NCI-H2227 (cell line): ENCODE data around the gene ATP11C.
"Not testable (repeated sequence)": the region's sequence is repeated elsewhere in the genome, so short reads cannot be mapped to it uniquely, and the experiment has no call there.

Experiments
- DNase-seq: peaks from one replicate; lab custom pipeline; 2025; ENCODE audit not compliant: unreplicated experiment; lab: John Stamatoyannopoulos, UW

The ATP11C gene

GRCh38 chrX:139736151-139736550 is 196.7 kb downstream of the ATP11C start:
- DNase-seq = no peak

GRCh38 chrX:139734996-139735395 is 197.9 kb downstream of the ATP11C start:
- DNase-seq = no peak

DNA sequence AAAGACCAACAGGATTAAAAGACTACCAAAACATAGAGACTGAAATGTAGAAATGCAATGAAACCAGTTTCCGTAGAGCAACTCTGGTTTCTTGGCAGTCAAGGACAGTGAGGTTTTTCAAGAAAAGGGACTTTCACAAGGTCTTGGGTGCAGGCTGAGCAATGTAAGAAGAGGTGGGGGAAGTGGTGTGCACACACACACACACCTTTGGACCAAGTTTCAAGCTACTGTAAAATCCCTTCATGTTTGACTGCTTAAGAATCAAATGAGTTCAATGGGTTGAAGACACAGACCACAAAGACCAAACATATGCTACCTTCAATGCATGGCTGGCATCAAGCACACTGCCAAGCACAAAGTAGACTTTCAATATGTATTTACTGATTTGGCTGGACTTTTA is 207.1 kb downstream of the ATP11C start:
- no peak for DNase-seq

DNA sequence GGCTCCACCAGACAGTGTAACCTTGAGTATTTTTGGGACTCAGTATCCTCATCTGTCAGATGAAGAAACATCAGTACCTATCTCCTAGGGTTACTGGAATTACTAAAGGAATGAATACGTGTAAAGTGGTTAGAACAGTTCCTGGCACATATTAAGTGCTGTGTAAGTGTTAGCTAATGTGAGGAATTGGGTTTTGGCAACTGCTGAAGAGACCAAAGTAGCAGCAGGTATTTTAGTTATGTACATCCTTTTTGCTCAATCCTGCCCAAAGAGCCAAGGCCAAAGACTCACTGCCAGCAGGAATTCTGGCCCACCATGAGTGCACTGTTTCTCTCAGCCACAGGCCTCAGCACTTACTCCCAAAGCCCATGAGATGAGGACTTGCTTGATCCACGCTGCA is 208.2 kb downstream of the ATP11C start:
- no peak for DNase-seq

DNA sequence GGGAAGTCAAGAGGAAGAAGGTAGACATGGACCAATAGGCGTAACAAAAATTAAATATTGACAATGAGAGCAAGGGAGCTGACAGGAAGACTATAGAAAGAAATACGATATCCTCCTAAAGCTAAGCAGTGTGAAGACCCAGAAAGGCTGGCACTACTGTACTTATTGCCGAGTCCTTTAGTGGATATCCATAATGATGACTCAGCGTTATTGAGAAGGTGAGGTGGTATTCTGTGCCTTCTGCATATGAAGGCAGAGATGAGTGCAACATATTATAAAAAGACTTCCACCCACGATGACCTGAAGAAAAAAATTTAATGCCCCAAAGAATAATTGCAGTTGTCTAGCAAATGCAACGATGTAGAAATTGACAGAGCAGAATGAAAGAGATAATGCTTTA is 211.9 kb downstream of the ATP11C start:
- no peak for DNase-seq

GRCh38 chrX:139720136-139720535 is 212.7 kb downstream of the ATP11C start:
- DNase-seq = no peak

DNA sequence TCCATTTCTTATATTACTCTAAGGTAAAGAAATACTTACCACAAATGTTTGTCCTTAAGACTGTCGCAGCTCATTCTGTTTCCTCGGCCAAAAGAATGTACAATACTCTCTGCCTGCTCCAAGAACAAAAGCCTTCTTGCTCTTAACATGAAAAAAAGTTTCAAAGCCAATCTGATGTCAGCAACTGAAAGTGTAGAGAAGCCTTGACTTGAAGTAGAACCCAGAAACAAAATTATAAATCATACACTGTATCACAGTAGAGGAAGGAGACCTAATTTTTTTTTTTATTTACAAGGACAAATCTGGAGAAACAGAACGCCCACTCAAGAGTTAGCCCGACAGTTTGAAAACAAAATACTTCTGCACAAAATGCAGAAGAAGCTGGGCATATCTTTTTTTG is 224.8 kb downstream of the ATP11C start, which contains the start of gene MCF2:
MCF2 (minus strand) TSS at position 101 of the 400 bp plus-strand sequence. CDS start 56,423 bp downstream, outside the sequence.
- no peak for DNase-seq

DNA sequence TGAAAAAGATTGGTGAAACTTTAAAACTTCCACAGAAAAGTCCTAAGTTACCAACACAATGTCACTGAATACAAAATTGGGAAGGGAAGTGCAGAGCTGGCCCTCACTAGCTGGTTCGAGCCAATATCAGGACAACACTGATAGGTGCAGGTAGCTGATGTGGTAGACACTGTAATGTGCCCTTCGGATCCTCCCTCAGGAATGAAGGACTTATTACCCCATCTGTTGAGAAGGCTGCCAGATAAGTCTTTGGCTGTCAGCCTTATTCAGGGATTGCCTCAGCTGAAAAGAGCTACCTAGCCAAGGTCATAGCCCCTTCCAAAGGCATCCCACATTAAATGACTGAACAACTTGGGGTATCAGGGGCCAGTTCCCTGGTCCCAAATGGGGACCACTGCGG is 230.2 kb downstream of the ATP11C start:
- no peak for DNase-seq

DNA sequence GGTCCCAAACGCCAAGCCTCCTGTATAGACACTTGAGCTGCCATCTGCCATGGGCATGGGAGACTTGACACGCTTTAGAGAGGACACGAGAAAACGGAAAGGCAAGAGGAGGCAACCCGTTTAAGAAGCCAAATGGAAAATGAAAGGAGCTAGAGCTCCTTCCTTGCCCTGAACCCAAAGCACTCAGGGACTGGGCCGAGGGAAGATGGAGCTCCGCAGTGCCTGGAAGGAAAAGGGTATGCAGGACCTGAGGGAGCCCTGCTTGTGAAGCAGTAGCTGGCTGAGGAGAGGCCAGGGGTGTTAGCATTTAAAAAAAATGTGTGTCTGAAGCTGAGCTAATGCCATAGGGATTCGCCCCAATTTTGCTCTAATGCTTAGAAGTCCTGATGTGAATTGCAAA is 239.9 kb downstream of the ATP11C start:
- DNase-seq = no peak

DNA sequence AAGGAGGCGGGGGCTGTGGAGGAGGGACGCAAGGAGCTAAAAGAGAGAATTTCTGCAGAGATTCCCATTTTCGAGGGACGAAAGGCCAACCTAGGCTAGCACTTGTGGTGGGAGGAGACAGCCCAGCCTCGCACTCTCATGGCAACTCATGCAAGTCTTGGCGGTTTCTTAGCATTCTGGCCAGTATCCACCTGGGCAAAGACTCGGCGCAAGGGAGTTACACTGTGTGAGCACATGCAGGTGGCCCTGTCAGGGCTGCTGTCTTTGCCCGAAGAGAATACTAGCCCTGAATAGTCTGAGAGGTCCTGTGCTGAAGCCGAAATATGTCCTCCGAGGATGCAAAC is 240.4 kb downstream of the ATP11C start:
- DNase-seq = no peak

- no peak for DNase-seq
Measured at GRCh38 chrX:139691843-139692505, 240.9 kb downstream of the ATP11C start.

DNA sequence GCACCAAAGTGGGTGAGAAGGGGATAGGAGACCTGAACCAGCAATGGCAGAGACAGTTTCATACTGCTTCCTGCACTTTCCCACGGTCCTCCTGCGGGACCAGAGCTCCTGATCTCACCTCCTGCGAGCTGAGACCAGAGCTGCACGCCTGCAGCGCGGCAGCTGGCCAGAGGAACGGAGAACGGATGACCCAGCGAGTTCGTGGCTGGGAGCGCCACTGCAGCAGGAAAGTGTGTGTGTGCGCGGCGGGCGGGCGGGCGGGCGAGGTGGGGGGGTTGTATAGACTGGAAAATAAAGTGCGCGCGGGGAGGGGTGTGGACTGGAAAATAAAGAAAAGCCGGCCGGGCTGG is 241.4 kb downstream of the ATP11C start:
- DNase-seq = no peak

GRCh38 chrX:139685175-139685574 is 247.7 kb downstream of the ATP11C start:
- DNase-seq = not testable (repeated sequence)

DNA sequence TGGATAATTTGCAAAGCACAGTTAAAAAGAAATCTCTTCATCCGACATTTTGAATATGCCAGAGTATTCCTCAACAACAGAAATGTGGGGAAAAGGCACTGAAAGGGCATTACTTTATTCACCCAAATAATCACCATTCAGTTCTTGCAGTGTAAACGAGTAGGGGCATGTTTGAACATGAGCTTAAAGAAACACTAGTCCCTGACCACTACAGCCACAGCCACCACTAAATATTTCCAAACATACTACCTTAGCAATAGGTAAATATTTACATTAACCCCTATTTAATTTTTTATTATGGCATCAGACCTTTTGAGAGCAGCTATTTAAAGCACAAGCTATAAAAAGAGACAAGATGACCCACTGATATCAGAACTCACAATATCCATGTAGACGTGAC is 252.5 kb downstream of the ATP11C start:
- DNase-seq = no peak
